Measurements from ENCODE around the gene RLF.

RLF gene

DNA sequence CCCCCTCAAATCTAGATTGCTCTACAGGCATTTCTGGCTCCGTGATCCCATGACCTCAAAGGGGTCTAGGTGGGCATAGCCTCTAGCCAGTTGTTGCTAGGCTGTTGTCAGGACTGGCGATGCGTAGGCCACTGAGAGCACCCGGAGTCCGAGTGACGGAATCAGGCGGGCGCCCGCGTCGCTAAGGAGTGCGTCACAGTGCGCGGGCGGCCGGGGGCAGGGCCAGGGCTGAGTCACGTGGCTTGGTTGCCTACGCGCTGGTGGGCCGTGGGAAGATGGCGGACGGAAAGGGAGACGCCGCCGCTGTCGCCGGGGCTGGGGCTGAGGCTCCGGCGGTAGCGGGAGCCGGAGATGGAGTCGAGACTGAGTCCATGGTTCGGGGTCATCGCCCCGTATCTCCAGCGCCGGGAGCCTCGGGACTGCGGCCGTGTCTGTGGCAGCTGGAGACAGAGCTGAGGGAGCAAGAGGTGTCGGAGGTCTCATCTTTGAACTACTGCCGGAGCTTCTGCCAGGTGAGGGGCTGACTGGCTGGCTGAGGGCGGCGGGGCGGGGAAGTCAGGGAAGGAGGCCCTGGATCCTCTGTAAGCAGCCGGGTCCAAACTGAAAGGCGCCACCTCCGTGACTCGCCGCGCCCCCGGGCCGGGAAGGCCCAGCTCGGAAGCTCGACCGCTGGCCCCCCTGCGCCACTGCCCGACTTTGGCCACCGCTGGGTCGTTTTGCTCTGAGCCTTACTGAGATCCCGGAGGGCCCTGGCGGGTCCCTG is at the start of gene RLF:
RLF (plus strand) TSS at position 263 of the 763 bp plus-strand sequence; CDS start at position 276, 13 bp downstream.
- peak; percentile 54 for DNase-seq

DNA sequence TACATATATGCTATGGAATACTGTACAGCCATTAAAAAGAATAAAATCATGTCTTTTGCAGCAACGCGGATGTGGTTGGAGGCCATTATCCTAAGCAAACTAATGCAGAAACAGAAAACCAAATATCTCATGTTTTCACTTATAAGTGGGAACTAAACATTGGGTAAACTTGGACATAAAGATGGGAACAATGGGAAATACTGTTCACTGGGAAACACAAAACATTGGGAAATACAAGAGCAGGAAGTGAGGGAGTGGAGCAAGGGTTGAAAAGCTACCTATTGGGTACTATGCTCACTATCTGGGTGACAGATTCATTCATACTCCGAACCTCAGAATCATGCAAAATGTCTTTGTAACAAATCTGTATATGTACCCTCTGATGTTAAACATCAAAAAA is 46.8 kb upstream of the RLF start:
- no peak for DNase-seq

GRCh38 chr1:40120128-40120527 is 41.1 kb upstream of the RLF start:
- no peak for DNase-seq

- no peak for DNase-seq
Observed at GRCh38 chr1:40122855-40123254, 38.3 kb upstream of the RLF start.

DNA sequence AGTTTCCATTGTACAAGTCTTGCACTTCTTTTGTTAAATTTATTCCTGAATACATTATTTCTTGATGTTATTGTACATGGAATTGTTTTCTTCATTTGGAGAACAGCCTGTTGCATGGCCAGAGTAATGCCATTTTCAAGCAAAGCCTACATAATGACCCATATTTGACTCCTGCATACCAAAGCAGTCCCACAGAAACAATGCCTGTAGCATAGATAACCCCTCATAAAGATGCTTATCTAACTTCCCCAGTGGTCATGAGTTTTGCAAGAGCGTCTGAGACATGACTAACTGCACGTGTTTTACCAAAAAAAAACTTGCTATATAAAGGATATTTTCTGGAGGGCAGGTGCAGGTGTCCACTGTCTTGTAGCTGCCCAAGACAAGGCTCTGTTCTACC is 30.3 kb upstream of the RLF start:
- no peak for DNase-seq

DNA sequence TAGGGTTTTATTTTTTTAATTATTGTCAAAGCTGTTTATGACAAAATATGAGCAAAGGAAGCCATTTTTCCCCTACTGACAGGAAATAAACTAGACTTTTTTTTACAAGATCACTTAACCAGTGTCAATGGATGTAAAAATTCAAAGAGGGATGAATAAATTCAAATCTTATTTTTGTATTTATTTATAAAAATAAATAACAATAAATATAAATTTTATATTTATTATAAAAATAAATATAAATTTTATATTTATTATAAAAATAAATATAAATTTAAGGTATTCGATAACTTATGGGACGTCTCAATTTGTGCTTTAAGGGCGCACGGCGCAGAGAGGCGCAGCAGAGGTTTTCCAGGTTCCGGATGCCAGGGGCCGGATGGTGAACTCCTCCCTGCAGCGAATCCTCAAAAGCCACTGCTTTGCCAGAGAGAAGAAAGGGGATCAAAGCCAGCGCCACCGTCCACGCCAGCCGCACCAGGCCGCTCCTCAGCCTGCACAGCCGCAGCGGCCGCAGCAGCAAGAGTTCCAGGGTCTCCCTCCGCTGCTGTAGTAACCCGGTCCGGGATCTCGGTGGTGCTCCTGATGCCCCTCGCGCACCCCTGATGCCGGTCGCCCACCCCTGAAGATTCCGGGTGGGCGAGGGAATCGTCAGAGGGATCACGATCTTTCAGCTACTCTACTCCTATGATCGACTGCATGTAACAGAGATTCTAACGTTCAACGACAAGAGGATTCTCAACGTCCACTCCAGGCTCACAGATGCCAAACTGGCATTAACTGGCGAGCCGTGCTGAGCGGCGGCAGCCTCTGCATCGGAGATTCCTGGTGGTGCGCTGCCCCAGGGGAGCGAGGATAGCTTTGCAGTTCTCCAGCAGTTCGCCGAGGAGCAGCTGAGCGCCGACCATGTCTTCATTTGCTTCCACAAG is 28.5 kb upstream of the RLF start:
- no peak for DNase-seq

GRCh38 chr1:40133312-40133665 is 27.9 kb upstream of the RLF start:
- DNase-seq: no peak

GRCh38 chr1:40133839-40134238 is 27.3 kb upstream of the RLF start:
- no peak for DNase-seq

DNA sequence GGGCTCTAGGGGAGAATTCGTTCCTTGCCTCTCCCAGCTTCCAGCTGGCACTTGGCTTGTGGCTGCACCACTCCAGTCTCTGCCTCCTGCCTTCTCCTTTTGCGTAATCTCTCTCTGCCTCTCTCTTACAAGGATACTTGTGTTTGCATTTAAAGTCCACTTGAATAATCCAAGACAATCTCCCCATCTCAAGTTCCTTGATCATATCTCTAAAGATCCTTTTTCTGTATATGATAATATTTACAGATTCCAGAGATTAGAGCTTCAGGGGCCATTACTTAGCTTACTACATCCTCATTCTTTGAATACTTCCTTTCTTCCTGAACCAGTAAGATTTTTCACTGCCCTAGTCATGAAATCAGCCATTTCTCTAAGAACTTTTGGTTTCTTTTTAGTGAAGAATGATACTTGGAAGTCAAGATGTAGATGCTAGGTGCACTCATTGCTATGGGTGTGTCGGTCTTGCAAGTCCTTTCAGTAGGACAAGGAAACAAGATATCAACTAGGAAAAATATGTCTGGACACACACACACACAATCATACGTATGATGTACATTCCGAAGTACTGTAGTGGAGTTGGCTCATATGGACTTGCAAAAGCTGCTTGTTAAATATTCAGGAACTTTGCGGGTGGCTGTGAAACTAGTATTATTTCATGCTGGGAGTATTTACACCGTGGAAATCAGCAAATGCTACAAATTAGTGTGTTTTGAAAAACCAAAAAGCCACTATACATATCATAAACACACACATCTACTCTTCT is 20.8 kb upstream of the RLF start:
- DNase-seq: no peak

GRCh38 chr1:40141878-40142535 is 19.2 kb upstream of the RLF start:
- no peak for DNase-seq

DNA sequence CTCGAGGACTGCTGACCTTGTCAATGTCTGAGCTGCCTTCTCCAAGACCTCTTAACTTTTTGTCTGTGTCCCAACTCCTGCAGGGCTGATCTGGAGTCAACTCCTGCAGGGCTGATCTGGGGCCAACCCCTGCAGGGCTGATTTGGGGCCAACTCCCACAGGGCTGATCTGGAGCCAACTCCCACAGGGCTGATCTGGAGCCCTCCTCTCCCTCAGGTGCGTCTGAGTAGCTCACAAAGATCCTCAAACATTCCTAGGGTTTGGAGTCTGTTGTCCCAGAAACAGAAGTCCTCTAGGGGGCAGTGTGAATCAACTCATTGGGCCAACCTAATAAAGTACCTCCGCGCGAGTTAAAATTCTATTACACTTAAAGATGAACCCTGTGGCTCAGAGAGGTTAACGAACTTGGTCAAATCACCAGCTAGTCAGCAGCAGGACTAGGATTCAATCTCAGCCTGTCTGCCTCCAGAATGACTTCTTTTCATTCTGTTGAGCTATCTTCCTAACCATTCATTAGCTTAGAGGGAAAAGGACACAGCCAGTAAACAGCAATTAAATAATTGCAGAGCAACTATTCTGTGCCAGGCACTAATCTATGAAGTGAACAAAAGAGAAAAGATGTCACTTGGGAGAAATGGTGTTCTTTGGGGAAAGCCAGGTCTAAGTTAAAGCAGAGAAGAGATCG is 17.2 kb upstream of the RLF start:
- no peak for DNase-seq

DNA sequence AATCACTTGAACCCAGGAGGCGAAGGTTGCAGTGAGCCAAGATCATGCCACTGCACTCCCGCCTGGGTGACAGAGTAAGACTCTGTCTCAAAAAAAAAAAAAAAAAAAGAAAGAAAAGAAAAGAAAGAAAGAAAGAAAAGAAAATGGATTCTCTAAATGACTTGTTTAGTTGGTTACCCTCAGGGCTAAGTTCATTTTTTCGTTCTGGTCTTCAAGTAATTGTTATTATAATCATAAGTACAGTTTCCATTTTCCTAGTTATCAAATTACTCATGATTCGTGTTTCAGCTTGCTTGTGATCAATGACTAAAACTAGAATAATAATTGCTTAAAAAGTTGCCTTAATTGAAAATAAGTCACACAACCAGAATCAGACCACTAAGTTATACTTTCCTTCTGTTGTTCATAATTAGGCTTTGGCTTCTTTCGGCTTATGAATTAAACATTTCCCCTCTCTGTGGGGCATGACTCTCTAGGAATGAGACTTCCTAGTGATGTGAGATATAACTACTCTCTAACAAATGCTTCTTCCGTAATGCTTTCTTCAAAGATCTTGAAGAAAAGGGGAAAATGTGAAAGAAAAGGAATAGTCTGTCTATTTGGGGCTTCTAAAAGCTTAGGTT is 9.6 kb upstream of the RLF start:
- DNase-seq: no peak

GRCh38 chr1:40153073-40153770 is 8.0 kb upstream of the RLF start:
- DNase-seq: no peak

DNA sequence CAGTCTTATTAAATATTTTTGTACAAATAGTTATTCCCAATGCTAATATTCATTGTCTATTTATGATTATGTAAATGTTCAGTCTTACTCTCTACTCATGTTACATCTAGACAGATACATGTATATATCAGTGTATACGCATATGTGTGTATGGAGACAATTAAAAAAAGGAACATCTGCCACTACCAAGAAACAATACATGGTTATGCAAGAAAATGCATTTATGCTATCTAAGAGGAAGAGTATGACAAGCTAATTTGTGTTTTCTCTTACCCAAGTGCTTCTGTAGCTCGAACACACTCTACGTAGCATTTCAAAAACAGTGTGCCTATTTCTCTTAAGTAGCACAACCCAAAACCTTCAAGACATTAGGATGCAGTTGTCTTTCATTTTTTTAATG is 6.1 kb upstream of the RLF start:
- no peak for DNase-seq

DNA sequence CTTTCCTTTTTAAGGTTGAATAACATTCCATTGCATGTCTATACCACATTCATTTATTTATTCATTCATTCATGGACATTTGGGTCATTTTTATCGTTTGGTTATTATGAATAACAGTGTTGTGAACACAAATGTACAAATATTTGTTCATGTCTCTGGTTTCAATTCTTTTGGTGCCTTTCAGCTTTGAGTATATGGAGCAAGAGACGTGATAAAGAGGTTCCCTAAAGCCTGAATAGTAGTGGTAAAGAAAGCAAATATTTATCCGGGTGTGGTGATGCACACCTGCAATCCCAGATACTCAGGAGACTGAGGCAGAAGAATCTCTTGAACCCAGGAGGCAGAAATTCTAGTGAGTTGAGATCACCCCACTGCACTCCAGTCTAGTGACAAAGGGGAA is 5.3 kb upstream of the RLF start:
- DNase-seq: no peak

DNA sequence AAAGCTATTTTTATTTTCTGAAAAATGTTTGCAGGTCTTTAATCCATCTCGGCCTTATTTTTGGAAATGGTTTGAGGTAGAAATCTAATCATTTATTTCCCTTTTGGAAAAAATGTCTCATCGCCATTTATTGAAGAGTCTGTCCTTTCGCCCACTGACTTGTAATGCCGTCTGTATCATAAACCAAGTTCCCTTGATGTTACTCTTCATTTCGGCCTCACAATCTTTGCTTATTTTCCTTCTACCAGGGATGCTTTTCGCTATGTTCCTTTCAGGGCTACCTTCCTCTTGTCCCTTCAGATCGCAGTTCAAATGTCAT is 422 bp upstream of the RLF start:
- no peak for DNase-seq

GRCh38 chr1:40161888-40162397 is 756 bp downstream of the RLF start:
- peak; percentile 18 for DNase-seq

DNA sequence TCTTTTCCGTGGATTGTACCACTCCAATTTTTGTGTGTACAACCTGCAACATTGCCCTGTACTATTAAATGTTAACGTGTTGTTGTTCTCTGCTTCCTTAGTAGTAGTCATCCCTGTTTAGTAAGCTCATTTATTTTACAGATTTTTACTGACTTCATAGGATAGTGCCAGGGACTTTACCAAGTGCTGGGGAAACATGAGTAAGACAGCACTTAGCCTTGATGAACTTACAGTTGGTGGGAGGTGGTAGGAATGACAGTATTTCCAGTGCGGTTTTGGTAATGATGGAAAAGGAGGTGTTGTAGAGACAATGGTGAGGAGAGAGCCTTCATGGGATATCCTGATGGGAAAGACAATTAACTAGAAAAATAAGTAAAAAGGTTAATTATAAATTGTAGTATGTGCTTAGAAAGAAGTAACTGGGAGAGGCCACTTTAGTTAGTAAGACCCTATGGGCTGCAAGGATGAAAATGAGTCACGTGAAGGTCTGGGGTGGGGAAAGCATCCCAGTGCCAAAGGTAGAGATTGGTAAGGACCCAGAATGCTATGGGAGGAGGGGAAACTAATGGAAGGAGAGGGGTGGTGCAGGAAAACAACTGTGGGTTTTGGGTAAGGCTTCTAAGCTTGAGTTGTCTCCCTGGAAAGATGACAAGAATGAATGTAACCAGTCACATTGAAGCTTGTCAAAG is 1.7 kb downstream of the RLF start:
- DNase-seq: no peak

DNA sequence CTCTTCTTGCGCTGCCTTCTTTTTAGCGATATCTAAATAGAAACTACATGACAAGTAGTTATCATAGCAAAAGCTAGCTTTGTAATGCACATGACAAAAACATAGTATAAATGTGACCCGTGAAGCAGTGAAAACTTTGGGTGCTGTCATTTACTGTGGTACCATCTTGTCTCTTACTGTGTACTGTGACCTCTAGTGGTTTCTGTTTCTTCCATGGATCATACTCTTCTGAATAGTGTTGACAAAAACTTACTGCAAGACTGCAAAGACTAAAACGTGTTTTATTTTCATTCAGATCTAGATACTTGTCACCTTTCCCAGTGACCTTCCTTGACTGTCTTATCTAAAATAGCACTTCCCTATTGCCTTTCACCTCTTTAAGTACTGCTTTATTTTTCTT is 6.1 kb downstream of the RLF start:
- DNase-seq: no peak

GRCh38 chr1:40171036-40171435 is 9.8 kb downstream of the RLF start:
- DNase-seq: no peak

GRCh38 chr1:40174788-40175187 is 13.6 kb downstream of the RLF start:
- DNase-seq: no peak
